KOPT-K1 (cell line): ENCODE results near the gene BBS9.

Source experiments
- H3K27ac ChIP-seq: fragments of 200-600 bp; sonication (generic); 2 replicates; pipeline ENCODE4 v1.5.1; 2016; ENCODE audit warnings: antibody characterized with exemption, mild to moderate bottlenecking, low read depth, low read length; ENCODE audit not compliant: poor library complexity, severe bottlenecking
- H3K36me3 ChIP-seq: fragments of 200-600 bp; sonication (generic); 2 replicates; pipeline ENCODE4 v1.5.1; 2017; ENCODE audit warnings: antibody characterized with exemption, mild to moderate bottlenecking, low read length, moderate library complexity; ENCODE audit not compliant: insufficient read depth
- H3K9me3 ChIP-seq: fragments of 200-600 bp; sonication (generic); 2 replicates; pipeline ENCODE4 v1.5.1; 2017; ENCODE audit warnings: antibody characterized with exemption, low read length, mild to moderate bottlenecking; ENCODE audit not compliant: insufficient read depth, poor library complexity, severe bottlenecking

BBS9 gene

GRCh38 chr7:33646891-33647391 is 517.6 kb downstream of the BBS9 start:
- Histone ChIP-seq H3K9me3 (no peaks in the 10 kb centered on the region), H3K36me3 (no peaks in the 10 kb centered on the region), H3K27ac (no peak overlapping the region)

GRCh38 chr7:33649476-33650441 is 520.4 kb downstream of the BBS9 start:
- H3K36me3 ChIP-seq: no peaks in the 10 kb centered on the region
- H3K27ac ChIP-seq: no peak overlapping the region
- H3K9me3 ChIP-seq: no peaks in the 10 kb centered on the region

GRCh38 chr7:33650828-33651227 is 521.5 kb downstream of the BBS9 start:
- no peaks in the 10 kb centered on the region for H3K36me3 ChIP-seq
- H3K9me3 ChIP-seq: no peaks in the 10 kb centered on the region
- no peak overlapping the region for H3K27ac ChIP-seq

GRCh38 chr7:33651998-33652515 is 522.7 kb downstream of the BBS9 start:
- Histone ChIP-seq H3K27ac (no peak overlapping the region), H3K36me3 (no peaks in the 10 kb centered on the region), H3K9me3 (no peaks in the 10 kb centered on the region)

GRCh38 chr7:33654676-33655075 is 525.3 kb downstream of the BBS9 start:
- Histone ChIP-seq H3K27ac (no peak overlapping the region), H3K9me3 (no peaks in the 10 kb centered on the region), H3K36me3 (no peaks in the 10 kb centered on the region)
